COLO668 (cell line): Measurements from ENCODE around the gene APCDD1L.
"Not testable (repeated sequence)": the region's sequence is repeated elsewhere in the genome, so short reads cannot be mapped to it uniquely, and the experiment has no call there.

ENCODE experiments used
- DNase-seq: peaks from one replicate; lab custom pipeline; 2025; ENCODE audit not compliant: unreplicated experiment; lab: John Stamatoyannopoulos, UW

APCDD1L gene

DNA sequence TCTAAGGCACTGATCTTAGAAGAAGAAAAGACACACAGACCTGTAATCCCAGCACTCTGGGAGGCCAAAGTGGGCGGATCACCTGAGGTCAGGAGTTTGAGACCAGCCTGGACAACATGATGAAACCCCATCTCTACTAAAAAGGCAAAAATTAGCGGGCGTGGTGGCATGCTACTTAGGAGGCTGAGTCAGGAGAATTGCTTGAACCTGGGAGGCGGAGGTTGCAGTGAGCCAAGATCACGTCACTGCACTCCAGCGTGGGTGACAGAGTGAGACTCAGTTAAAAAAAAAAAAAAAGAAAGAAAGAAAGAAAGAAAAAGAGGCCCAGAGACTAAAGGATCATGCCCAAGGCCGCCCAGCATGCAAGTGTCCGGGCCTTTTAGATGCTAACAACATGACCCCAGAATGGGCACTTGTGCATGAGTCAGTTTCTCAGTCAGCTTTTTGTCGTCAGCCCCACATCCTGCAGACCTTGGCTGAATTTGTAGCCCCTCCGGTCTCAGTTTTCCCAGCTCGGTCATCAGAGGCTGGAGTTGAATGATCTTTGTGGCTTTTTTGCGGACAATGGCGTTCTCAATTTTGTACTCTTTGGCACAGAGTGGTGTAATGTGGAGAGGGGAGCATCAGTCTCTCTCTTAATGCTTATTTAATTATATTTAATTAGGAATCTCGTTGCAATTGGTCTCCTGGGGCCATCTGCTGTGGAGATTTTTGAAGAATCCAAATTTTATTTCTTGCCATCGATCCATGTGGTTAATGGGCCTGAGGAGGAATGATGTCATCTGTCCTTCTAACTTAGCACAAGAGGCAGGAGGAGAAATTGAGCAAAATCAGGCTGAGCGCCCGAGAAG is 30.6 kb upstream of the APCDD1L start:
- no peak for DNase-seq

GRCh38 chr20:58544891-58545290 is 29.7 kb upstream of the APCDD1L start:
- no peak for DNase-seq

- no peak for DNase-seq
These were observed 29.1 kb upstream of the APCDD1L start for GRCh38 chr20:58544286-58544685.

DNA sequence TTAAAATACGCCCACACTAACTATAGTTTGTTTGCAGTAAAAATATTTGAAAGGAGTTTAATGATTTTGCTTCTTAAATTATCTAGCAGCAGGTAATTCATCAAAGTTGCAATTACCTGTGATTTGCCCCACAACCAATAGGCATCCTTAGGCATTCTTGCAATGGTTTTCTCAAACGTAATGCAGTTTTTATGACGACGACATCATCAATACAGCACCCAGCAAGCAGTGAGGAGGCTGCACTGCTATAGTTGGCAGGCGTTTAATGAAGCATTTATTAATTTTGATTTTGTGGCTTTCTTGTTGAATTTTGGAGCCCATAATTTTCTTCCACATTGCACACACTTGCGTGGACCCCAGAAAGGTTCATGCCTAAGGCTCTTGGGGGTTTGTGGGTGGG is 28.1 kb upstream of the APCDD1L start:
- no peak for DNase-seq

GRCh38 chr20:58542411-58543095 is 27.4 kb upstream of the APCDD1L start:
- no peak for DNase-seq

DNA sequence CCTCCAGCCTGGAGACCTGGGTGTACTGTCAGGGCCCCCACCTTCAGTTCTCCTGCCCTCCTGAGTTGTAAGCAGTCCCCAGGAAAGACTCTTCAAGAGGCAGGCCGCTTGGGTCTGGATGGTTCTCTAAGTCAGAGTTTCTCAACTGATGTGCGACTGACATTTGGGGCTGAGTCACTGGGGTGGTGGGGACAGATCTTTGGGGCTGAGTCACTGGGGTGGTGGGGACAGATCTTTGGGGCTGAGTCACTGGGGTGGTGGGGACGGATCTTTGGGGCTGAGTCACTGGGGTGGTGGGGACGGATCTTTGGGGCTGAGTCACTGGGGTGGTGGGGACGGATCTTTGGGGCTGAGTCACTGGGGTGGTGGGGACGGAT is 26.8 kb upstream of the APCDD1L start:
- not testable (repeated sequence) for DNase-seq

DNA sequence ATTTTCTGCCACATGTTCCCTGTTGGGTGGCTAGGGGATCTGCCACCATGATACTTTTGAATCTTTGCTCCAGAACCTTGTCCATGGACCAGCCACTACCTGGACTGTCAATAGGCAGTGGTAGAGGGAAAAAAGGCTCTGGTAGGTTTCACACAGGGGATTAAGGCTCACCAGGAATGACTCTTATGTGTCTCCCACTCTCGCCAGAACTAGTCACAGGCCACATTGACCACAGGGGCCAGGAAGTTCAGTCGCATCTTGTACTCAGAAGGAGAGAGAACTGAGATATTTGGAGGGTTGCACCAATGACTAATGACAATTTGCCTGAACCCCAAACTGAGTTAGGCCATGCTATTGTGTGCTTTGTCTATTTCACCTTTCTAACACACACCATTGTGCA is 23.6 kb upstream of the APCDD1L start:
- no peak for DNase-seq

GRCh38 chr20:58537831-58538230 is 22.6 kb upstream of the APCDD1L start:
- DNase-seq = no peak

DNA sequence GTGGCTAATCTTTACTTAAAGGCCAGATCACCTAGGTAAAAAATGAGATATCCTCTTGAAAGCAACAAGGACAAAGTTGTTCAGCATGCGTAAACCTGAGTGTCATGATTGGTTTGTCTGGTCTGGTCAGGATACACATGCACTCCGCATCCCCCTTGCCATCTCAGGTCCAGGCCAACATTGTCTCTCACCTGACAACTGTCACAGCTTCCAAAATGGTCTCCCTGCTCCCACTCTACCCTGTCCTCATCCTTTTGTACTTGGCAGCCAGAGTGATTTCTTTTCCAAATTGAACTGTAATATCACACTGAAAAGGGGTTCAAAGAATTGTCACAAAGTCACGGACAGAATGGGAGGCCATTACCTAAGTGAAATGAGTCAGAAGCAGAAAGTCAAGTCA is 21.1 kb upstream of the APCDD1L start:
- DNase-seq = no peak

GRCh38 chr20:58531657-58532056 is 16.5 kb upstream of the APCDD1L start:
- no peak for DNase-seq

- DNase-seq = no peak
These were observed 15.9 kb upstream of the APCDD1L start for GRCh38 chr20:58531063-58531462.

- no peak for DNase-seq
These were observed 13.2 kb upstream of the APCDD1L start for GRCh38 chr20:58528412-58528811.

- DNase-seq = no peak
These were observed 11.2 kb upstream of the APCDD1L start for GRCh38 chr20:58526411-58526810.

DNA sequence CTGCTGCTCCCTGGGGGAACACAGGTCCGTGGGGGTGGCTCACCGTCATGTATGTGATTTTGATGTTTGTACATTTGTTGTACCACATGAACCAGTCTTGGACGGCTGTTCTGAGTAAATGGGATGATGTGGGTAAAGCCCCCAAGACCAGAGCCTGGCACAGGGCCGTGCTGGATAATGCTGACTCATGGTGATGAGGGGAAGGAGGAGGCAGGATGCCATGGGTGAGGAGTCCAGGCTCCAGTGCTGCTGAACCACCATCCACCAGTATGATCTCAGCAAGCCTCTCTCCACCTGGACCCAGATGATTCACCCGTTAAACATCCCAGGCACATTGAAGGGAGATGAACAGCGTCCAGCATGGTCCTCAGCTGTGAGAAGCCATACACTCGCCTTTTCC is 9.6 kb upstream of the APCDD1L start:
- no peak for DNase-seq

- DNase-seq = no peak
These were observed 8.7 kb upstream of the APCDD1L start for GRCh38 chr20:58523971-58524315.

DNA sequence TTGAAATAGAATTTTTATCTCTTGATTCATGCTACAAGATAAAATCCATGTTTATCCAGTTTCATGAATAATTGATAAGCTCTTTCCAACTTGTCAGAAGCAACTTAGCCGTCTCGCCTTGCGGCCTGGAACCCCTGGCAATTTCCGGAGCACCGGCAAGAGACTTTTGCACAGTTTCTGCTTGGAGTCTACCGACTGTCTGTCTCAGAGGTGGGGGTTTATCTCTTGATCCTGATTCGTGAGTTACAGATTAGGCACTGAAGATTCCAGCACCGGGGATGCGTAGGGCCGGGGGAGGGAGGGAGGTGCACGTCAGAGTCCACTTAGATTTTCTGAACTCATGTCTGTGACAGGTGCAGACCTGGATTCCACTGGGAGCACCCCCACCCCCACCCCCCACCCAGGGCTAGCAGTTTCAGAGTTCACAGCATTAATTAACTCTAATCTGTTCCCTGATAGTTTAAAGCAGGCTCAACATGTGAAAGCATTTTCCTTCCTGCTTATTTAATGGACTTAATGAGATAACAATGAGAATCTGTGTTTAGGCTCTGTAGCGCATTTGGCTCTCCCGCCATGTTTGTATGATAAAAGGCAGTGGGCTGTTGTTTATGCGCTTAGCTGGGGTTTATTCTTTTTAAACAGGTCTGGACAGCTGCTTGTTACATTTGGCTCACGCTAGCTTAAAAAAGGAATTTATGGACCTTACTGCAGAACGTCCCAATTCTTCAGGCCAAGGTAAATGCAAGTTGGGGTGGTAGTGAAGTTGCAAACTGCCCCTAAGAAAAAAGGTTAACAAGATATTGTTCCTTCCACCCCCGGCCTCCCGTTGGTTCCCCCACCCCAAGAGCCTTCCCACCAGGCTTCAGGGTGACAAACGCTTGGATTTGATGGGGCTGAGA is 8.1 kb upstream of the APCDD1L start:
- no peak for DNase-seq

DNA sequence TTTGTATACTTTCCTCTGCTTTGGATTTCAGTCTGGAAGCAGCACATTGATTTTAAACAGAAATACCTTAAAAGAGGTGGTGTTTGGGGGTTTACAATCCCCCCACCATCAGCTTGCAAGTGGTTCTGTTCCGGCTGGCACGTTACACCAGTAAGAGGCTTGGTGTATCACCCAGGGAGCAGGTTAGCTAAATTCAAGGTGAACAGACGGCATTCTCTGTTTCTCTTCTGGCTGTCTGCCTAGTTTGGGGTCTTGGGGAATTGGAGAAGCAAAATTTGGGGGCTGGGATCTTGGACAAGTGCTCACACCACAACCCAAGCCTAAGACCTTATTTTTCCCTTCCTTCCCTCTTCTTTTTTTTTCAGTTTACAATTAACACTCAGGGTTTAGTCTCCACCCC is 7.5 kb upstream of the APCDD1L start:
- no peak for DNase-seq

- no peak for DNase-seq
These were observed 6.6 kb upstream of the APCDD1L start for GRCh38 chr20:58521763-58522162.

DNA sequence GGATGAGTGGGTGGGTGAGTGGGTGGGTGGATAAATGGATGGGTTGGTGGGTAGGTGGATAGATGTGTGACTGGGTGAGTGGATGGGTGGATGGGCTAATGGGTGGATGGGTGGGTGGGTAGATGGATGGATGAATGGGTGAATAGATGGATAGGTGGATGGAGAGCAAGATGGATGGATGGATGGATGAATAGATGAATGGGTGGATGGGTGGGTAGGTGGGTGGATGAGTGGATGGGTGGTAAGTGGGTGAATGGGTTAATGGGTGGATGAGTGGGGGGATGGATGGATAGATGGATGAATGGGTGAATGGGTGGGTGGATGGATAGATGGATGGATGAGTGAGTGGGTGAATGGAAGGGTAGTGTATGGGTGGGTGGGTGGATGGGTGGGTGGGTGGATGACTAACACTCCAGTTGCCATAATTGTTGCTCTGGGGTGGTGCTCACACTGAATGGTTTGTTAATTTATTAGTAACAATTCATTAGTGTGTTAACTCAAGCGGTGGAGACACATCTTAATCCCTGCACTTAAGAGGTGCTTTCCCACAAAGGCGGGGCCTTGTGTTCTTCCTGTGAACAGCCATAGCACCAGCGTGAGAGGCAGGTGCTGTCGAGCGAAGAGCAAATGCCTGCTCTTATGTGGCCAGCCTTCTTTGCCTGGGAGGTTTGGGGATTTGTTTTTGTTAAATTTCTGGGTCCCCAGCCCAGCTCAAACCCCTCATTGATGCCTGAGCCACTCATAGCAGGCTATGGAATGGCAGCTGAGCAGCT is 4.9 kb upstream of the APCDD1L start:
- no peak for DNase-seq

- no peak for DNase-seq
These were observed 3.8 kb upstream of the APCDD1L start for GRCh38 chr20:58518896-58519593.
